Natural killer cell (primary cell): ENCODE results near the gene TPSAB1. TPM values are rescaled to one million over a fixed set of nuclear protein-coding genes. Genes with fewer than 3 reads are reported as not detected.
"Not testable (repeated sequence)": the region's sequence is repeated elsewhere in the genome, so short reads cannot be mapped to it uniquely, and the experiment has no call there.

Experiments
- ATAC-seq, 3 donors: fragments of 150-1000 bp in 2 of 3; fragments of 200-7000 bp in 1 of 3; cut with Tn5 transposase; 1 replicate in 1 of 3; 2 replicates in 2 of 3; pipeline ENCODE4 v1.10.0; 2021; ENCODE audit warnings: mild to moderate bottlenecking in 2 of 3, moderate library complexity in 2 of 3
- DNase-seq, 2 donors: peaks; one replicate each; pipeline versions ENCODE4 v3.0.0 to v3.0.0-alpha.2; 2013 to 2021; ENCODE audit warnings: mixed read lengths in 1 of 2
- H3K27ac ChIP-seq: one replicate; pipeline ENCODE4 v1.5.1; 2013; ENCODE audit warnings: mild to moderate bottlenecking, low read length
- H3K27me3 ChIP-seq: one replicate; pipeline ENCODE4 v1.6.1; 2013; ENCODE audit warnings: low read length; ENCODE audit not compliant: control insufficient read depth, insufficient read depth
- H3K36me3 ChIP-seq: one replicate; pipeline ENCODE4 v1.6.1; 2013; ENCODE audit warnings: low read length; ENCODE audit not compliant: control insufficient read depth, insufficient read depth
- H3K4me1 ChIP-seq: one replicate; pipeline ENCODE4 v1.6.1; 2013; ENCODE audit warnings: low read length; ENCODE audit not compliant: control insufficient read depth, insufficient read depth
- H3K4me3 ChIP-seq: one replicate; pipeline ENCODE4 v1.5.1; 2013; ENCODE audit warnings: low read length
- H3K9me3 ChIP-seq: one replicate; pipeline ENCODE4 v1.6.1; 2013; ENCODE audit warnings: low read length; ENCODE audit not compliant: control insufficient read depth, insufficient read depth
- H3K27ac Mint-ChIP-seq, 2 donors: one replicate each; pipeline ENCODE4 v1.8.0; 2022; ENCODE audit warnings: mild to moderate bottlenecking in 2 of 2, mixed read lengths in 2 of 2, moderate library complexity in 1 of 2
- H3K27me3 Mint-ChIP-seq, 2 donors: one replicate each; pipeline ENCODE4 v1.8.0; 2022; ENCODE audit warnings: low read depth in 2 of 2, mixed read lengths in 2 of 2
- H3K36me3 Mint-ChIP-seq: one replicate; pipeline ENCODE4 v1.8.0; 2022; ENCODE audit warnings: mixed read lengths
- H3K4me1 Mint-ChIP-seq, 2 donors: one replicate each; pipeline ENCODE4 v1.8.0; 2022; ENCODE audit warnings: mixed read lengths in 2 of 2
- H3K4me3 Mint-ChIP-seq: one replicate; pipeline ENCODE4 v1.8.0; 2022; ENCODE audit warnings: mild to moderate bottlenecking, moderate library complexity, mixed read lengths
- H3K9me3 Mint-ChIP-seq, 2 donors: one replicate each; pipeline ENCODE4 v1.8.0; 2022; ENCODE audit warnings: mixed read lengths in 2 of 2
- WGBS: methylation state at CpG from one replicate; pipeline ENCODE4 v1.1.7; 2013; ENCODE audit warnings: missing lambda C conversion rate; ENCODE audit not compliant: insufficient coverage; 5-methylcytosine and 5-hydroxymethylcytosine counted together
- intact Hi-C: fragments of 100-400 bp; cut with micrococcal nuclease; formaldehyde crosslinking; loops from one replicate; pipeline ENCODE4 v1.14.2; 2022
- total RNA-seq, 4 donors: library from RNA; stranded (reverse); fragments of 120-200 nt in 1 of 4; gene quantifications; one replicate each; pipeline versions ENCODE4 v1.2.3 to v1.2.4, GENCODE V29; 2013 to 2022
- TF ChIP-seq, protein P1 (sequence below): fragments of 200-600 bp; IDR thresholded peaks from one replicate; pipeline ENCODE4 v1.8.0; 2022; ENCODE audit warnings: antibody characterized with exemption

TPSAB1 gene
- total RNA-seq, 3 donors from 2014 or later (not counting 1 experiment from before 2014, with no cell fraction given), result 0.82 to 13.4 TPM; not detected in 1

DNA sequence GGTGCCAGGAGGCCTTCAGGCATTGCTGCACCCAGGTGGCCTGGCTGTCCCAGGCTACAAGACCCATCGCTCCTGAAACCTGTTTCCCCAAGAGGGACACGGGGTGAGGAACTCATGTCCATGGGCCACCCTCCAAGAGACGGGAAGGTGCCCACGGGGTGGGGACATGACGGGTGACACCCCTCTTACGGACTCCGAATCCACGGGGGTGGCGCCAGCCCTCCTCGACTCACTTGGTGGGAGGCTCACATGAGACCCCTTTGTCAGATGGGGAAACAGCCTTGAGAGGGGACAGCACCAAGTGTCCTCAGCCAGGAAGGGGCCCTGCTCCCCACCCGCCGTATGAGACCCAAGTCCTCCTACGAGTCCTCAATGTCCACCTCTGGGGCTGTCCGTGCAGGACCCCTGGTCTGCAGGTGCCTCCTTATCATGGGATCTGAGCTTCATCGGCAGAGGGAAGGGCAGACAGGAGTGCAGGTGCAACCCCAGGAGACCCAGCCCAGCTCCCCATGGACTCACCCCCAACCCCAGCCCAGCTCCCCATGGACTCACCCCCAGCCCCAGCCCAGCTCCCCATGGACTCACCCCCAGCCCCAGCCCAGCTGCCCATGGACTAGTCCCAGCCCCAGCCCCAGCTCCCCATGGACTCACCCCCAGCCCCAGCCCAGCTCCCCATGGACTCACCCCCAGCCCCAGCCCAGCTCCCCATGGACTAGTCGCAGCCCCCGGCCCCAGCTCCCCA is 9.9 kb upstream of the TPSAB1 start:
- H3K4me3 ChIP-seq, H3K4me1 Mint-ChIP-seq, H3K9me3 Mint-ChIP-seq, H3K27me3 Mint-ChIP-seq, H3K27ac Mint-ChIP-seq, H3K9me3 ChIP-seq, H3K27me3 ChIP-seq, ATAC-seq, H3K36me3 ChIP-seq, H3K36me3 Mint-ChIP-seq, H3K4me3 Mint-ChIP-seq, H3K27ac ChIP-seq, H3K4me1 ChIP-seq, intact Hi-C loops, DNase-seq: not testable (repeated sequence)
- 84% methylated on average over 17 of the region's 17 CpGs for WGBS

- H3K36me3 ChIP-seq, H3K36me3 Mint-ChIP-seq, H3K27ac ChIP-seq, H3K4me3 ChIP-seq, H3K9me3 Mint-ChIP-seq, H3K27me3 ChIP-seq, ATAC-seq, intact Hi-C loops, H3K4me1 Mint-ChIP-seq, H3K9me3 ChIP-seq, H3K27ac Mint-ChIP-seq, H3K4me3 Mint-ChIP-seq, H3K27me3 Mint-ChIP-seq, DNase-seq, H3K4me1 ChIP-seq: not testable (repeated sequence)
- WGBS, result 78% methylated on average over 5 of the region's 7 CpGs
Measured at GRCh38 chr16:1231301-1231700, 9.2 kb upstream of the TPSAB1 start.

DNA sequence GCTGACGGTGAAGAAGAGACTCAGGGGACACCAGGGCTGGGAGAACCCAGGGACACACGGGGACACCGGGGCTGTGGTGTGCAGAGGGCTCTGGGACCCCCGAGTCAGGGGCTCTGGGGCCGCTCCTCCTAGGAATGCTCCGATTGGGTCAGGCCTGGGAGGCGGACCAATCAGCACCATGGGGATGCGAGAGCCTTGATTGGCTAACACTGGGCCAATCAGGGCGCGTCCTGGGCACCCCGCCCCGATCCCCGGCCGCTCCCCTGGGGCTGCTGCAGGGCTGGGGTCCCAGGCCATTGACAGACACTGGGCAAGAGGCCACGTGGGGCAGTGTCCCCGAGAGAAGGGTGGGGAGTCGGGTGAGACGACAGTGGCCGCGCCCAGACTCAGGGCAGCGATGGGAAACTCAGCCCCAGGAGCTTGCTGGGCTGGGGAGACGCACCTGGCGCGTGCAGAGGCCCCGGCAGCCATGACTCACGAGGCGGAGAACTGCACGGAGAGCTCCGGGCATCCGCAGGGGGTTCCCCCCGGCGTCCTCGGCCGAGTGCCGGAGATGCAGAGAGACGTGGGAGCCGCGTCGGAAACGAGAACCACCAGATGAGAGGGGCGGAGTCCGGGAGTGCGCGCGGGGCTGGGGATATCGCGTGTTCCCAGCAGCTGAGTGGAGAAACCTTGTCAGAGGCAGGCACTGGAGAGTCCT is 8.3 kb upstream of the TPSAB1 start:
- H3K27ac ChIP-seq, H3K4me1 ChIP-seq, H3K9me3 Mint-ChIP-seq, H3K36me3 ChIP-seq, H3K36me3 Mint-ChIP-seq, H3K27ac Mint-ChIP-seq, H3K27me3 ChIP-seq, DNase-seq, H3K27me3 Mint-ChIP-seq, intact Hi-C loops, H3K4me3 ChIP-seq, H3K4me3 Mint-ChIP-seq, H3K4me1 Mint-ChIP-seq, H3K9me3 ChIP-seq: not testable (repeated sequence)
- WGBS, result no CpG with 5 or more reads among the region's 47 CpGs
- ATAC-seq, result peak in 1 of 3 donors; percentile 34

DNA sequence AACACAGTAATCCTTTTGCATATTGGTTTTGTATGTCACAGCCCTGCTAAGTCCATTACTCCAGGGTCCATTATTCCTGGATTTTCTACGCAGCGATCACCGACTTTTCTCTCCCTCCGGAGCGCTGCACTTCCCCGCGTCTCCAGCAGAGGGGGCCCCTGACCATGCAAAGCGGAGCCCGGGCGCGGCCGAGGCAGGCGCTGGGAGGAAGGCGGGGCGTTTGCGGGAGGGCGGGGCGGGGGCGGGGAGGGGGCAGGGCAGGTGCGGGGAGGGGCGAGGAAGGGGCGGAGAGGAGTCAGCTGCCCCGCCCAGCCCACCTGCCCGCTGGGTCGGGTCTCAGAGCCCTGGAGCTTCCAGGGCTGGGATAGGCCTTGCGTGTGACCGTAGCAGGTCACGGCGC is 3.8 kb upstream of the TPSAB1 start:
- DNase-seq, H3K4me1 Mint-ChIP-seq, H3K4me1 ChIP-seq, intact Hi-C loops, H3K9me3 Mint-ChIP-seq, H3K9me3 ChIP-seq, H3K27me3 Mint-ChIP-seq, H3K4me3 Mint-ChIP-seq, H3K27me3 ChIP-seq, H3K36me3 ChIP-seq, H3K27ac Mint-ChIP-seq, H3K4me3 ChIP-seq, H3K27ac ChIP-seq, H3K36me3 Mint-ChIP-seq: not testable (repeated sequence)
- WGBS, result no CpG with 5 or more reads among the region's 29 CpGs
- peak; percentile 82 to 99 (median 95) for ATAC-seq

GRCh38 chr16:1237990-1238389 is 2.5 kb upstream of the TPSAB1 start:
- ATAC-seq, result no peak
- Mint-ChIP-seq H3K9me3 (no peaks in the 10 kb centered on the region), H3K27me3 (no peaks in the 10 kb centered on the region), H3K4me3 (no peak overlapping the region), H3K4me1 (no peaks in the 10 kb centered on the region), H3K27ac (no peak overlapping the region), H3K36me3 (no peaks in the 10 kb centered on the region)
- Histone ChIP-seq H3K9me3 (no peaks in the 10 kb centered on the region), H3K27ac (no peak overlapping the region), H3K27me3 (no peaks in the 10 kb centered on the region), H3K4me3 (no peak overlapping the region), H3K36me3 (no peaks in the 10 kb centered on the region), H3K4me1 (no peaks in the 10 kb centered on the region)
- intact Hi-C loops, result no loop called here
- 89% methylated on average over 9 of the region's 9 CpGs for WGBS
- no peak for DNase-seq
- TF ChIP-seq, protein P1, sequence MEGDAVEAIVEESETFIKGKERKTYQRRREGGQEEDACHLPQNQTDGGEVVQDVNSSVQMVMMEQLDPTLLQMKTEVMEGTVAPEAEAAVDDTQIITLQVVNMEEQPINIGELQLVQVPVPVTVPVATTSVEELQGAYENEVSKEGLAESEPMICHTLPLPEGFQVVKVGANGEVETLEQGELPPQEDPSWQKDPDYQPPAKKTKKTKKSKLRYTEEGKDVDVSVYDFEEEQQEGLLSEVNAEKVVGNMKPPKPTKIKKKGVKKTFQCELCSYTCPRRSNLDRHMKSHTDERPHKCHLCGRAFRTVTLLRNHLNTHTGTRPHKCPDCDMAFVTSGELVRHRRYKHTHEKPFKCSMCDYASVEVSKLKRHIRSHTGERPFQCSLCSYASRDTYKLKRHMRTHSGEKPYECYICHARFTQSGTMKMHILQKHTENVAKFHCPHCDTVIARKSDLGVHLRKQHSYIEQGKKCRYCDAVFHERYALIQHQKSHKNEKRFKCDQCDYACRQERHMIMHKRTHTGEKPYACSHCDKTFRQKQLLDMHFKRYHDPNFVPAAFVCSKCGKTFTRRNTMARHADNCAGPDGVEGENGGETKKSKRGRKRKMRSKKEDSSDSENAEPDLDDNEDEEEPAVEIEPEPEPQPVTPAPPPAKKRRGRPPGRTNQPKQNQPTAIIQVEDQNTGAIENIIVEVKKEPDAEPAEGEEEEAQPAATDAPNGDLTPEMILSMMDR, result no peak

DNA sequence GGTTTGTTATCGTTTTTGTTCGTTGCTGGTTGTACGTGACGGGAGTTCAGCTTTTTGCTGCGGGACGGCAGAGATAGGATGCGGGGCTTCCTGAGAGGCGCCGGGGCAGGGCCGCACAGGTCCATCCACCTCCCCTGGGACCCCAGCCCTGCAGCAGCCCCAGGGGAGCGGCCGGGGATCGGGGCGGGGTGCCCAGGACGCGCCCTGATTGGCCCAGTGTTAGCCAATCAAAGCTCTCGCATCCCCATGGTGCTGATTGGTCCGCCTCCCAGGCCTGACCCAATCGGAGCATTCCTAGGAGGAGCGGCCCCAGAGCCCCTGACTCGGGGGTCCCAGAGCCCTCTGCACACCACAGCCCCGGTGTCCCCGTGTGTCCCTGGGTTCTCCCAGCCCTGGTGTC is 1.6 kb upstream of the TPSAB1 start:
- ATAC-seq, H3K9me3 ChIP-seq, H3K9me3 Mint-ChIP-seq, H3K36me3 Mint-ChIP-seq, H3K27me3 ChIP-seq, H3K4me1 ChIP-seq, H3K4me3 Mint-ChIP-seq, H3K4me3 ChIP-seq, H3K36me3 ChIP-seq, DNase-seq, H3K27ac Mint-ChIP-seq, H3K27me3 Mint-ChIP-seq, intact Hi-C loops, H3K27ac ChIP-seq, H3K4me1 Mint-ChIP-seq: not testable (repeated sequence)
- 75% methylated on average over 16 of the region's 23 CpGs for WGBS

- H3K9me3 ChIP-seq, H3K27me3 Mint-ChIP-seq, H3K36me3 ChIP-seq, ATAC-seq, H3K4me3 Mint-ChIP-seq, H3K4me1 ChIP-seq, H3K27me3 ChIP-seq, DNase-seq, H3K4me3 ChIP-seq, H3K27ac ChIP-seq, intact Hi-C loops, H3K27ac Mint-ChIP-seq, H3K4me1 Mint-ChIP-seq, H3K36me3 Mint-ChIP-seq, H3K9me3 Mint-ChIP-seq: not testable (repeated sequence)
- 88% methylated on average over 6 of the region's 9 CpGs for WGBS
Measured at GRCh38 chr16:1239575-1239974, 930 bp upstream of the TPSAB1 start.
